CD4-positive, alpha-beta T cell treated with Interleukin-15 for 4 hours (primary cell): ENCODE data around the gene FEZF1.

Experiments used
- DNase-seq: peaks from one replicate; pipeline ENCODE4 v3.0.0-alpha.2; 2020; ENCODE audit warnings: low spot score

The FEZF1 gene

GRCh38 chr7:122268101-122268500 is 36.4 kb downstream of the FEZF1 start:
- no peak for DNase-seq

- DNase-seq, result no peak
Measured at GRCh38 chr7:122262246-122262645, 42.3 kb downstream of the FEZF1 start.

DNA sequence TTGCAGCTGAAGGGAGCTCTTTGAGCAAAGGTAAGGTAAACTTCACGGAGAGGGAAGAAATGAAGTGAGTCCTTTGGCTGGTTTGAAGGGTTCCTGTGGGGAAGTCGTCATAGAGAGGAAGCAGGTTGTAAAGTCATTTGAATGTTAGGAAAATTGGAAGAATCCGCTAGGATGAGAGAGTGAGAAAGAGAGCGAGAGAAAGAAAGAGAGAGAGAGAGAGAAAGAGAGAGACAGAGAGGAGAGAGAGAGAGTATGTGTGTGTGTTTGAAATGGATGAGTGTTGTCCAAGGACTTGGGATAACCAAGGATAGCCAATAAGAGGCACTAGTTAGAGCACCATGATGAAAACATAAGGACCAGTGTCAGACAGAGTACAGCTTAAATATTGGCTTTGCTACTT is 43.1 kb downstream of the FEZF1 start:
- DNase-seq, result no peak

GRCh38 chr7:122261016-122261415 is 43.5 kb downstream of the FEZF1 start:
- DNase-seq, result no peak

DNA sequence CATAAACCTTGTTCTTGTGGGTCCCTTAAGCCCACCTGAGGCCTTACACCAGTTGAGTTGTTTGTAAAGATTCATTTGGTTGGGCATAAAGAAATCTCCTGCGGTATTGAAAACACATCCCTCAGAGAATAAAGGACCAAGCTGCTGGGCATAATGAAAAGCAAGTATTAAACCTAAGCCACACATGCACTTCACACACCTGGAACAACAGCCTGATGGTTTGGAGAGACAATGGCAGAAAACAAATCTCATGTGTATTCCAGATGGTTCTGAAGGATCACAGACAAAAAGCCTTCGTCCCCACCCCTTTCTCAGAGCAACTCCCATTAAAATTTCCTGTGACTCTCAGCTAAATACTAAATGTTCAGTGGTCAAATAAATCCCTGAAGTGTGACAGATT is 44.2 kb downstream of the FEZF1 start:
- no peak for DNase-seq

GRCh38 chr7:122258971-122259370 is 45.6 kb downstream of the FEZF1 start:
- DNase-seq, result no peak

- no peak for DNase-seq
Measured at GRCh38 chr7:122257056-122257455, 47.5 kb downstream of the FEZF1 start.

DNA sequence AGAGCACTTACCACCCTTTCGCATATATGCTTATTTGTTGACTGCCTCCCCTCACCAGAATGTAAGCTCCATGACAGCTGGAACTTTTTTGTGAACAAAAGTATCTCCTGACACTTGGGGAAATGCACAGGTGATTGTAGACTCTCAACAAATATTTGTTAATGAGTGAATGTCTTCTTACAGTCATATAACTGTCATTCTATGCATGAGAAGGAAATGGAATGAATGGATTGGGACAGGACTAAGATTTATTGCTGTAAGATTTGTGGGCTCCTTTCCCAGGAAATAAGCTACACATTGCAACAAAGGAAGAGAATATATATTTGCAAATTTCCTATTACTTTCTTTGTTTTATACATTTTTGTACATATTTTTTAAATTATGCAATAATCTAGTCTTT is 48.5 kb downstream of the FEZF1 start:
- DNase-seq, result no peak

GRCh38 chr7:122255454-122255853 is 49.1 kb downstream of the FEZF1 start:
- no peak for DNase-seq
